Measurements from ENCODE around the gene DLG2.

Gene DLG2

GRCh38 chr11:84829162-84829561 lies 798.0 kb downstream of the DLG2 start:
- peaks cover 14% of the 10 kb centered on the region for H3K4me1 ChIP-seq (ENCODE audit: control insufficient read depth, low read length)
- H3K4me2 ChIP-seq (ENCODE audit: low read length) = no peak overlapping the region
- H3K27ac ChIP-seq (ENCODE audit: low read depth, low read length) = no peak overlapping the region
- no peaks in the 10 kb centered on the region for H3K9me2 ChIP-seq (replicated peaks; ENCODE audit: control insufficient read depth, low read length)
- H3K4me3 ChIP-seq (ENCODE audit: low read length) = no peak overlapping the region
- H3K27me3 ChIP-seq (ENCODE audit: control insufficient read depth, low read length) = no peaks in the 10 kb centered on the region
- no peaks in the 10 kb centered on the region for H3K9me3 ChIP-seq (ENCODE audit: control insufficient read depth, insufficient read depth, low read length)
- no peaks in the 10 kb centered on the region for H3K79me2 ChIP-seq (ENCODE audit: control insufficient read depth, low read length)
- no peaks in the 10 kb centered on the region for H3F3A ChIP-seq (ENCODE audit: control insufficient read depth, insufficient read depth)
- H3K36me3 ChIP-seq (ENCODE audit: control insufficient read depth, low read length) = no peaks in the 10 kb centered on the region
- no peak for TF ChIP-seq EZH2phosphoT487 (IDR thresholded peaks at IDR 0.05; ENCODE audit: borderline replicate concordance, low read length)
- TF ChIP-seq CTCF (IDR thresholded peaks at IDR 0.05; ENCODE audit: low read depth, low read length, poor library complexity, severe bottlenecking) = no peak
- H4K20me1 ChIP-seq (ENCODE audit: control insufficient read depth, insufficient read depth, low read depth, low read length) = no peaks in the 10 kb centered on the region

- Histone ChIP-seq H3K4me3 (ENCODE audit: low read length) (no peak overlapping the region), H3K9me2 (replicated peaks; ENCODE audit: control insufficient read depth, low read length) (no peaks in the 10 kb centered on the region), H3K79me2 (ENCODE audit: control insufficient read depth, low read length) (no peaks in the 10 kb centered on the region), H4K20me1 (ENCODE audit: control insufficient read depth, insufficient read depth, low read depth, low read length) (no peaks in the 10 kb centered on the region), H3K9me3 (ENCODE audit: control insufficient read depth, insufficient read depth, low read length) (no peaks in the 10 kb centered on the region), H3K36me3 (ENCODE audit: control insufficient read depth, low read length) (no peaks in the 10 kb centered on the region), H3K4me1 (ENCODE audit: control insufficient read depth, low read length) (peaks cover 14% of the 10 kb centered on the region), H3K27ac (ENCODE audit: low read depth, low read length) (no peak overlapping the region), H3K27me3 (ENCODE audit: control insufficient read depth, low read length) (no peaks in the 10 kb centered on the region), H3K4me2 (ENCODE audit: low read length) (no peak overlapping the region), H3F3A (ENCODE audit: control insufficient read depth, insufficient read depth) (no peaks in the 10 kb centered on the region)
- no peak for TF ChIP-seq CTCF (IDR thresholded peaks at IDR 0.05; ENCODE audit: low read depth, low read length, poor library complexity, severe bottlenecking)
- TF ChIP-seq EZH2phosphoT487 (IDR thresholded peaks at IDR 0.05; ENCODE audit: borderline replicate concordance, low read length) = no peak
Observed at GRCh38 chr11:84828616-84829015, 798.5 kb downstream of the DLG2 start.

- Histone ChIP-seq H3K4me1 (ENCODE audit: control insufficient read depth, low read length) (peaks cover 3% of the 10 kb centered on the region), H3K4me2 (ENCODE audit: low read length) (no peak overlapping the region), H3F3A (ENCODE audit: control insufficient read depth, insufficient read depth) (no peaks in the 10 kb centered on the region), H3K4me3 (ENCODE audit: low read length) (no peak overlapping the region), H3K27me3 (ENCODE audit: control insufficient read depth, low read length) (no peaks in the 10 kb centered on the region), H3K79me2 (ENCODE audit: control insufficient read depth, low read length) (no peaks in the 10 kb centered on the region), H3K9me3 (ENCODE audit: control insufficient read depth, insufficient read depth, low read length) (no peaks in the 10 kb centered on the region), H3K36me3 (ENCODE audit: control insufficient read depth, low read length) (no peaks in the 10 kb centered on the region), H3K27ac (ENCODE audit: low read depth, low read length) (no peak overlapping the region), H3K9me2 (replicated peaks; ENCODE audit: control insufficient read depth, low read length) (no peaks in the 10 kb centered on the region), H4K20me1 (ENCODE audit: control insufficient read depth, insufficient read depth, low read depth, low read length) (no peaks in the 10 kb centered on the region)
- TF ChIP-seq CTCF (IDR thresholded peaks at IDR 0.05; ENCODE audit: low read depth, low read length, poor library complexity, severe bottlenecking) (no peak), EZH2phosphoT487 (IDR thresholded peaks at IDR 0.05; ENCODE audit: borderline replicate concordance, low read length) (no peak)
Observed at GRCh38 chr11:84825106-84825660, 802.0 kb downstream of the DLG2 start.

Measured in DOHH2 (cell line).